K562 (cell line): ENCODE results near the gene SHOX.

ENCODE experiments used
- ARHGAP35 ChIP-seq: fragments of 450-650 bp; IDR thresholded peaks from 2 replicates; pipeline ENCODE4 v1.6.1; 2018; ENCODE audit not compliant: partially characterized antibody
- DNMT1 ChIP-seq: fragments of 450-650 bp; IDR thresholded peaks from 2 replicates; pipeline ENCODE4 v1.6.1; 2016; ENCODE audit warnings: antibody characterized with exemption, mild to moderate bottlenecking
- ETV6 ChIP-seq, 3 experiments: fragments of 150-350 bp in 1 of 3; sonication (generic) in 1 of 3; formaldehyde crosslinking in 1 of 3; IDR thresholded peaks; 2 replicates each; pipeline versions ENCODE4 v1.6.1 to v1.8.0; 2014 to 2022; ENCODE audit warnings: borderline replicate concordance in 2 of 3, low read depth in 2 of 3, antibody characterized with exemption in 1 of 3, low read length in 1 of 3, mild to moderate bottlenecking in 1 of 3, missing genetic modification reagents in 1 of 3
- NR2C1 ChIP-seq, 2 experiments: fragments of 450-650 bp; IDR thresholded peaks; 2 replicates each; pipeline ENCODE4 v1.6.1; 2017; ENCODE audit warnings: mild to moderate bottlenecking in 2 of 2, antibody characterized with exemption in 1 of 2, inconsistent platforms in 1 of 2, missing compliant biosample characterization in 1 of 2, missing genetic modification characterization in 1 of 2
- POLR3G ChIP-seq: IDR thresholded peaks from 2 replicates; pipeline ENCODE4 v1.6.1; 2011; ENCODE audit not compliant: insufficient read length, insufficient replicate concordance; ENCODE audit errors: extremely low read depth
- TAF1 ChIP-seq: IDR thresholded peaks from 2 replicates; pipeline ENCODE4 v1.6.1; 2011; ENCODE audit warnings: mild to moderate bottlenecking, low read length, moderate library complexity; ENCODE audit not compliant: insufficient read depth, control insufficient read depth, severe bottlenecking; ENCODE audit errors: extremely low read depth
- ZBTB7A ChIP-seq: IDR thresholded peaks from 2 replicates; pipeline ENCODE4 v1.6.1; 2011; ENCODE audit warnings: low read depth, mild to moderate bottlenecking, low read length, moderate library complexity, borderline replicate concordance; ENCODE audit not compliant: control insufficient read depth
- TF ChIP-seq, protein P1 (sequence below), 3 experiments: IDR thresholded peaks in 2 of 3; conservative IDR thresholded peaks in 1 of 3; 2 replicates each; pipeline ENCODE4 v1.5.1; 2011 to 2012; ENCODE audit warnings: low read length in 3 of 3, mild to moderate bottlenecking in 3 of 3, control low read depth in 2 of 3, improper control_type of control experiment in 1 of 3, inconsistent platforms in 1 of 3, low read depth in 1 of 3, mixed read lengths in 1 of 3, moderate library complexity in 1 of 3; ENCODE audit not compliant: insufficient read depth in 2 of 3

DNA sequence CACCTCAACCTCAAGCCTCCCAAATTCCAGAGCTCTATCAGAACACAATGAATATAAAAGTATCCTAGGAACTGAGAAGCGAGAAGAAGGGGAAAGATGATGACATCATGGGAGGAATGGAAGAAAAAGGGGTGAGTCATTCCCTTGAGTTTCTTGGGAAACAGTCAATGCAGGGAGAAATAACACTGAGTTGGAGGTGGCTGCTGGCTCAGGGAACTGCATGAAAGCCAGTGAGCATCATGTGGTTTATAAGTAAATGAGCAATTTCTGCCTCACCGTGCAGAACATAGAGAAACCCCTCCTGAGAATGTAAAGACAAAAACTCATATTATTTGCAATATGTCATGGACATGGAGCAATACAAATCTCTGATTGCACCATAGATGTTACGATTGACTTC is 73.3 kb downstream of the SHOX start:
- no peak for TF ChIP-seq POLR3G
- no peak for TF ChIP-seq TAF1
- no peak for TF ChIP-seq ETV6 (IDR thresholded peaks at IDR 0.05; ENCODE audit: borderline replicate concordance in 1 of 2, low read depth in 2 of 2, low read length in 1 of 2)
- no peak for TF ChIP-seq ETV6 (CRISPR knock-in tag; IDR thresholded peaks at IDR 0.05; ENCODE audit: borderline replicate concordance)
- TF ChIP-seq NR2C1 (IDR thresholded peaks at IDR 0.05), result no peak
- TF ChIP-seq NR2C1 (tag; IDR thresholded peaks at IDR 0.05), result no peak
- no peak for TF ChIP-seq ZBTB7A
- TF ChIP-seq, protein P1, sequence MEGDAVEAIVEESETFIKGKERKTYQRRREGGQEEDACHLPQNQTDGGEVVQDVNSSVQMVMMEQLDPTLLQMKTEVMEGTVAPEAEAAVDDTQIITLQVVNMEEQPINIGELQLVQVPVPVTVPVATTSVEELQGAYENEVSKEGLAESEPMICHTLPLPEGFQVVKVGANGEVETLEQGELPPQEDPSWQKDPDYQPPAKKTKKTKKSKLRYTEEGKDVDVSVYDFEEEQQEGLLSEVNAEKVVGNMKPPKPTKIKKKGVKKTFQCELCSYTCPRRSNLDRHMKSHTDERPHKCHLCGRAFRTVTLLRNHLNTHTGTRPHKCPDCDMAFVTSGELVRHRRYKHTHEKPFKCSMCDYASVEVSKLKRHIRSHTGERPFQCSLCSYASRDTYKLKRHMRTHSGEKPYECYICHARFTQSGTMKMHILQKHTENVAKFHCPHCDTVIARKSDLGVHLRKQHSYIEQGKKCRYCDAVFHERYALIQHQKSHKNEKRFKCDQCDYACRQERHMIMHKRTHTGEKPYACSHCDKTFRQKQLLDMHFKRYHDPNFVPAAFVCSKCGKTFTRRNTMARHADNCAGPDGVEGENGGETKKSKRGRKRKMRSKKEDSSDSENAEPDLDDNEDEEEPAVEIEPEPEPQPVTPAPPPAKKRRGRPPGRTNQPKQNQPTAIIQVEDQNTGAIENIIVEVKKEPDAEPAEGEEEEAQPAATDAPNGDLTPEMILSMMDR (IDR thresholded peaks at IDR 0.05 in 2 of 3, conservative IDR thresholded peaks at IDR 0.05 in 1 of 3; ENCODE audit: insufficient read depth in 2 of 3, low read depth in 1 of 3, low read length in 3 of 3), result no peak
- no peak for TF ChIP-seq DNMT1
- TF ChIP-seq ARHGAP35, result no peak
